GM12892 (cell line): Measurements from ENCODE around the gene MESD.

Experiments used
- DNase-seq: peaks from one replicate; pipeline ENCODE4 v3.0.0; 2011; ENCODE audit not compliant: insufficient read length
- FAIRE-seq: peaks from 2 replicates; lab custom pipeline; 2011; peaks lifted over from hg19 to GRCh38; lab: Jason Lieb, UNC
- POLR2A ChIP-seq: IDR thresholded peaks from 2 replicates; pipeline ENCODE4 v1.6.1; 2011; ENCODE audit warnings: low read depth, low read length, control low read depth
- POLR2AphosphoS5 ChIP-seq: IDR thresholded peaks from 2 replicates; pipeline ENCODE4 v1.6.1; 2011; ENCODE audit warnings: low read depth, low read length, control low read depth
- TAF1 ChIP-seq: IDR thresholded peaks from 2 replicates; pipeline ENCODE4 v1.6.1; 2011; ENCODE audit warnings: low read depth, mild to moderate bottlenecking, control low read depth, low read length, borderline replicate concordance

Gene MESD

DNA sequence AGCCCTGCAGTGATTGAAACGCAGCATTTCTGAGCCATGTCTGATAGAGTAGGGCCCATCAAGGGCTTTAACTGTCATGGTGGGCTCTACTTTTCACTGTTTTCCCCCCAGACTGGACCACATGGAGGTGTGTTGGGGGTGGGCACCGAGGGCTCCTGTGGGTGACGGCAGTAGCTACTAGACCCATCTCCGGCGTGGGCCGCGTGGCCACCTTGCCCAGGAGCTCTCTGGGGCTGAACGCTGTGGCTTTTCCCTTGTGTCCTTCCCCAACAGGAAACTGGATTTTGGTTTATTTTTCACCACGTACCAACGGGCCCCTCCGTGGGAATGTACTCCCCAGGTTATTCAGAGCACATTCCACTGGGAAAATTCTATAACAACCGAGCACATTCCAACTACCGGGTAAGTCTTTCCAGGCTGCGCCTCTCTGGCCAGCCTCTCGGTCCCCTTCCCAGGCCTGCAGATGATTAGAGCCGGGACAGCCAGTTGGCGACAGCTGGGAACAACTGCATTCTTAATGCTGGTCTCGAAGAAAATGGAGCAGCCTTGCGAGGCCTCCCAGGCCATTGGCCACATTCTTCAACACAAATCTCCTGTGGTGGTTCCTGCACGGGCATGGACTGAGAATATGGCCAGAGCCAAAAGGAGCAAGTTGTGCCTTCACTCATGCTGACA, 67.7 kb downstream of the MESD start:
- no peak for FAIRE-seq
- no peak for DNase-seq
- no peak for TF ChIP-seq POLR2A
- no peak for TF ChIP-seq TAF1
- TF ChIP-seq POLR2AphosphoS5: no peak

DNA sequence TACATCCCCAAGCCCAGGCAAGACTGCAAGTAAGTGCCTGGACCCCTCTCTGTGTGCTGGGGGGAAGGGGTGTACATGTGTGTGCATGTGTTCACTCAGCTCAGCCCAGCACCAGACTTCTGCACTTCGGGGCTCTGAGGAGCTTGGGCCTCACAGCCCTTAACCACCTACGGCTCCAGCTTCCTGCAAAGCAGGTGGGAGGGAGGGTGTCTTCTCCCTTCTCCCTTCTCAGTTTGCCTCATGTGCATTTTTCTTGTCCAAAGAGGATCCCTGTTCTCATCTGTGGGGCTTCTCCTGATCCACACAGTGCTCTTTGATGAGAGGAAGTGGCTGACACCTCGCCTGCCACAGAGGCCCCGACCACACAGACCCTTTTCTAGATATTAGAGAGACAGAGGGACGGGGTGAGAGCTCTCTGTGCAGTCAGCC, 69.3 kb downstream of the MESD start:
- TF ChIP-seq TAF1 (no peak), POLR2AphosphoS5 (no peak), POLR2A (no peak)
- FAIRE-seq: no peak
- DNase-seq: no peak

DNA sequence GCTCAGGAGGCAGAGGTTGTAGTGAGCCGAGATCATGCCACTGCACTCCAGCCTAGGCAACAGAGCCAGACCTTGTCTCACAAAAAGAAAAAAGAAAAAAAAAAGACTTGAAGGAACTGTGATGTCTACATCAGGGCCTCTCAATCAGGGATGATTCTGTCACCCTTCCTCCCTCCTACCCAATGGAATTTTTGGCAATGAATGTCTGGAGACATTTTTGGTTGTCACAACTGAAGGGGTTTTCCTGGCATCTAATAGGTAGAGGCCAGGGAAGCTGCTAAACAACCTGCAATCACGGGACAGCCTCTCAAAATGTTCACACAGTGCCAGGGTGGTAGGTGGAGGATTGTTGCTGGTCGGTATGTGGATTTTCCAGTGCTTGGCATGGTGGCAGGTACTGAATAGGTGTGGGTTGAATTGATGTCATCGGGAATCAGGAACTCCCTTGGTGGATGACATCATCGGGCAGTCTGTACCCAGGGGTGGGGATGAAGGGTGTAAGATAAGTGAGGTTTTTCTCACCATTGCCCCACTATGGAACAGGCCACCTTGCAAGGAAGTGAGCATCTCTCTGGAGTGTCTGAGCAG, 71.3 kb downstream of the MESD start:
- no peak for DNase-seq
- no peak for FAIRE-seq
- no peak for TF ChIP-seq TAF1
- no peak for TF ChIP-seq POLR2AphosphoS5
- TF ChIP-seq POLR2A: no peak

DNA sequence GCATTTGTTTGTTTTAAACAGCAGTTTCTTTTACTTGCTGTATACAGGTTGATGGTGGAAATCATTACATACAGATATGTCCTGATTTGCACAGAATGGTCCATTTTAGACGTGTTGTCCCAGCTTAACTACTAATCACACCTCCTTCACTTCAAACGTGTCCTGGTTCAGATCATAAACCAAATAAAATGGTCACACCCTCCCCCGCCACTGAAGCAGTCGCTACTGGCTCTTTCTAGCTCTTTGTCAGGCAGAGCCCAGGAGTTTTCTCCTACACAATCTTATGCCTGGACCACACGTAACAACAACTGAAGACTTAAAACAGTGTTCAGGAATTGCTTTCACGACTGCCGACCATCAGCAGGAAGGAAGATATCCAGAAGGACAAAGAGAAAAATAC, 73.6 kb downstream of the MESD start:
- TF ChIP-seq POLR2A (no peak), POLR2AphosphoS5 (no peak), TAF1 (no peak)
- no peak for DNase-seq
- peak; percentile 40 for FAIRE-seq

DNA sequence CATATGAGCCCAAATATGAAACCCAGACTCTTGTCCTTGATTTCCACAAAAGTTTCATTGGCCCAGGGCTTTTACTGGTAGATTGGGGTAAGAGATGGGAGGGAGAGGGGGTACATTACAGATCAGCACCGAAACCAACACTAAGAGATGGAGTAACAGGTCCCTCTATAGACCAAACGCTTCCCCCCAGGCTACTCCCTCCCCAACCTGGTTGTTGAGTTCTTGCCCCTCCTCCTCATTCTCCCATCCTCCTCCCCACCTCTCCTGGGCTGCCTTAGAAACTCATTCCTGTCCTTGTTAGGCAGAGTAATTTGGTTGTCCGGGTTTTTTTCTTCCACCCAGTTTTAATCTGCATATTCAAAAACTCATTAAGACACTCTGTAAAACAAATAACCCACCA, 74.1 kb downstream of the MESD start:
- no peak for DNase-seq
- no peak for FAIRE-seq
- TF ChIP-seq POLR2AphosphoS5: no peak
- TF ChIP-seq POLR2A: no peak

DNA sequence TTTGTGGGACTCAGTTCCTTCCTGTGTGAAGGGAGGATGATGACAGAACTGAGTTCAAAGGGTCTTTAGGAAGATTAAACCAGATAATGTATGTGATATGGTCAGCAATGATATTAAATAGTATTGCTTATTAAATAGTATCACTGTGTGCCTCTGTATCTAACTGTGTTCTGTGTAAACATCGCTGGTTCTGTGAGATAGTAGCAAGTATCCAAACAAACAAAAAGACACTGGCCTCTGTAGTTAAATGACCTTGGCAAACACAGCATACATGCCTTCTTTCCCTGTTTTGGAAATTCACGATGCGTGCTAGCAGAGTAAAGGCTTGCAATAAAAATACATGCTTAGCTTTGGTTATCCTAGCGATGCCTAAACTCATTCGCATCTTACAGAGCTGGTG, 76.1 kb downstream of the MESD start:
- FAIRE-seq: no peak
- no peak for DNase-seq
- TF ChIP-seq POLR2AphosphoS5 (no peak), TAF1 (no peak)

DNA sequence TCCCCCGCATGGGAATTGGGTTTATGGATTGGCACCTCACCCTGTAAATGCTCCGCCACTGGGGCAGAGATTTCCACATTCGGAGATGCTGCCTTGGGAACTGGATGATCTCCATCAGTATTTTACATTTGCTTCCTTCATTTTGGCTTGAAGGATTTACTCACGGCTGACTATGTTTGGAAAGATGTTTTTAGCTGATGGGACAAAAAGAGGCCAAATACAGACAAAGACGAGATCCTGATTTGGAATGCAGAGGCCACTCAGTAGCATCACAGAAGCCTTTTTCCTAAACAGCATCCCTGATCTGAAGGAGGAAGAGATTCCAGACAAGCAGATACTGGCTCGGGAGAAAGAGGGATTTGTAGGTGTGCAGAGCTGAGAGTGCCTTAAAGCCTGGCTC, 76.9 kb downstream of the MESD start:
- FAIRE-seq: no peak
- no peak for TF ChIP-seq POLR2AphosphoS5
- TF ChIP-seq TAF1: no peak
- TF ChIP-seq POLR2A: no peak
- no peak for DNase-seq

DNA sequence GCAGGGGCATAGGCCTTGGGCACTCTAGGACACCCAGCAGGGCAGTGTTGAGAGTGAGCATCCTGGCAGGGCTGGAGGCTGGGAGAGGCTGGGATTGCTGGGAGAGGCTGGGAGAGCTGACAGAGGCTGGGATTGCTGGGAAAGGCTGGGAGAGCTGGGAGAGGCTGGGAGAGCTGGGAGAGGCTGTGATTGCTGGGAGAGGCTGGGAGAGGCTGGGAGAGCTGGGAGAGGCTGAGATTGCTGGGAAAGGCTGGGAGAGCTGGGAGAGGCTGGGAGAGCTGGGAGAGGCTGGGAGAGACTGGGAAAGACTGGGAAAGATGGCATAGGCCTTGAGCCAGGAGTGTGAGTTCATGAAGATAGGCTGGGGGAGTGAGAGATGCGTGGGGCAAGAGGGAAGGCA, 77.8 kb downstream of the MESD start:
- no peak for TF ChIP-seq POLR2AphosphoS5
- FAIRE-seq: no peak
- no peak for DNase-seq

DNA sequence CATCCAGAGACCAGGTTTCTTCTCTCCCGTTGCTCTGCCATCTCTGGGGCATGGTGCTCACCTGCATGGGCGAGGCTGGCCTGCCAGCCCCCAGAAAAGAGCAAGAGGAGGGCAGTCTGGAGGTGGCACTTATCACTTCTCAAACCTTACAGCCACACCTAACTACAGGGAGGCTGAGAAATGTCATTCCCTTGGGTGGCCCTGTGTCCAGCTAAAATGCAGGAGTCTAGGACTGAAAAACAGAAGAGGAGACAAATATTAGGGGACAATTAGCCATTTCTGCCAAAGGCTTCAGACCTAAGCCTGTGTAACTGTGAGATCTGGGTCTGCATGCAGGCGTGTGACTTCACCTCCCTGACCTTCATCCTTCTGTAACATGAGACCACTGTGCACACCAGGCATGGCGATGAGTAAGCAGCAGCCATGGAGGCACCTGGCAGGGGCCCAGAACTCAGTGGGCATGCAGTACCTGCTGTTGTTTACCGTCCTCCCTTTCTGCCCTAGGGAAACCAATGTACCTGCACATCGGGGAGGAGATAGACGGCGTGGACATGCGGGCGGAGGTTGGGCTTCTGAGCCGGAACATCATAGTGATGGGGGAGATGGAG, 83.4 kb downstream of the MESD start:
- no peak for DNase-seq
- no peak for FAIRE-seq
- TF ChIP-seq TAF1: no peak
- no peak for TF ChIP-seq POLR2AphosphoS5
- no peak for TF ChIP-seq POLR2A

DNA sequence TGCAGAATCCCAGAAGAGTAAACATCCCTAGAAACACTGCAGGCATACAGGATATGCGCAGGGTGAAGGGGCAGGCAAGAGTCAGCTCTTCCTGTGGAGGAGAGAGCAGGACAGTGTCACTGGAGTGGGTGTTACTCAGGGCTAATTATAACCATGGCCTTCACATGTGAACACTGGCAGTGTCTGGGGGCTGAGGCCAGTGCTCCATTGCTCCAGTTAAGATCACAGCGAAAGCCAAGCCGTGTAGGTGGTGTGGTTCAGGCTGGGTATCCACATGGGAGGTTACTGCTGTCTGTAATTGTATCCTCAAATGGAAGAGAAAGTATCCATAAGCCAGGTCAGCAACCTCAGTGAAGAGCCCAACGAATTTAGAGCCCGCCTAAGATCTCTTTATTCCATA, 84.6 kb downstream of the MESD start:
- FAIRE-seq: no peak
- TF ChIP-seq POLR2AphosphoS5 (no peak), POLR2A (no peak), TAF1 (no peak)

DNA sequence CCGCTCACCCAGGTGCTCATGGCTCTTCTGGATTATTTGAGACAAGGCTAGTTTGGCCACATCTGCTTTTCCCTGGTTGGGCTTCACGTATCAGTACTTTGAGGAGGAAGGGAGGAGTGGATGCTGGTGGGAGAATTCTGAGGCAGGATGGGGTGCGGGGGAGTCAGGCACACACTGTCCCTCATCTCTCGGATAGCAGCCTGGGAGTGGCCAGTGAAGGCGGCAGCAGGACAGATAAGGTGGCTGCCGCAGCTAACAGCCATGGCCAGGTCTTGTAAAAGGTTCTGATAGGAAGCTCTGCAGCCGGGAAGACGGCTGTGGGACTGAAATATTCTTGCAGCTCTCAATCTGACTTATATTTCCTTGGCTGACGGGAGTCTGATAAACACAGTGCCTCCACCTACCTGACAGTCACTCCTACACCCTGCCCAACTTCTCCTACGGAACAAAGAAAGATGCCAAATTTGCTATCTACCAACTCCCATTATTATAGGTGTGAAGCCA, 87.3 kb downstream of the MESD start:
- TF ChIP-seq POLR2A (no peak), POLR2AphosphoS5 (no peak), TAF1 (no peak)
- FAIRE-seq: no peak
- DNase-seq: no peak

More for the DNA sequence above, 84.6 kb downstream of the MESD start:
- DNase-seq: no peak

DNA sequence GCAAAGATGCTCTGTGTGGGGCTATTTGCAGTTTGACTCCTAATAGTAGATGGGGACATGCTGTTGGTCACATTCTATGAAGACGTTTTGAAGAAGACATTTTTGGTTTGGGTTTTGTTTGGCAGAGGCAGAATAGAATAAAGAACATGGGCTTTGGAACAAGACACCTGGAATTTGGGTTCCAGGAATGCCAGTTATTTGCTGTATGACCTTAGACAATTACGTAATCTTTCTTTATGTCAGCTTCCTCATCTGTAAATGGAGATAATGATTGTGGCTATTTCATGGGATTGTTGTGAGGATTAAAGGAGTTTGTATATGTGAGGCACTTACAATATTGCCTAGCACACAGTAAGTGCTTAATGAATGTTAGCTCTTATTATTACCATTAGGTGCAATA, 91.6 kb downstream of the MESD start:
- FAIRE-seq (no peak), DNase-seq (no peak)
- TF ChIP-seq POLR2A: no peak
- TF ChIP-seq POLR2AphosphoS5: no peak
- TF ChIP-seq TAF1: no peak
